Right cardiac atrium (tissue), 5 donors: ENCODE data around the gene TFF2. TPM values are rescaled to one million over a fixed set of nuclear protein-coding genes. Genes with fewer than 3 reads are reported as not detected.

Experiments used
- ATAC-seq, 2 donors: fragments of 200-7000 bp; cut with Tn5 transposase; one replicate each; pipeline versions ENCODE4 v1.8.0 to v1.9.1; 2020; ENCODE audit warnings: moderate library complexity in 2 of 2, mild to moderate bottlenecking in 1 of 2
- DNase-seq, 3 donors: peaks; one replicate each; pipeline ENCODE4 v3.0.0-alpha.2; 2020
- H3K27ac ChIP-seq: one replicate; pipeline ENCODE4 v1.5.1; 2013; ENCODE audit warnings: mild to moderate bottlenecking, low read length, control low read depth, moderate library complexity
- H3K27me3 ChIP-seq: one replicate; pipeline ENCODE4 v1.6.1; 2013; ENCODE audit not compliant: control insufficient read depth, insufficient read depth
- H3K4me1 ChIP-seq: one replicate; pipeline ENCODE4 v1.6.1; 2013; ENCODE audit warnings: low read length; ENCODE audit not compliant: control insufficient read depth, insufficient read depth
- H3K4me3 ChIP-seq: one replicate; pipeline ENCODE4 v1.5.1; 2013; ENCODE audit warnings: low read length, control low read depth
- H3K9me3 ChIP-seq: one replicate; pipeline ENCODE4 v1.6.1; 2013; ENCODE audit warnings: low read length; ENCODE audit not compliant: control insufficient read depth
- WGBS: extraction: QIAGEN DNeasy Blood & Tissue Kit; methylation state at CpG from one replicate; pipeline ENCODE4 v1.1.7; 2013; 5-methylcytosine and 5-hydroxymethylcytosine counted together
- intact Hi-C, 4 donors: fragments of 100-400 bp; cut with DNase I; formaldehyde crosslinking; loops; one replicate each; pipeline versions ENCODE4 v1.11.0 to v1.14.0; 2022 to 2023
- polyA plus RNA-seq: library from polyadenylated mRNA; stranded (reverse); fragments of 200-250 nt; gene quantifications from one replicate; pipeline ENCODE4 v1.2.3, GENCODE V29; 2013
- total RNA-seq, 4 donors: library from RNA; stranded (reverse); fragmentation: NEBNext Ultra II Directional; extraction: Animal tissue kit (Norgen Biotek cat#: 25700); gene quantifications; one replicate each; pipeline ENCODE4 v1.2.1, GENCODE V29; 2021
- donor health status: healthy with polysubstance abuse.
- donor health status: DM: no; HTN: yes; CAD: no.
- donor health status: DM: no; HTN: no; CAD: no.
- donor health status: DM: no; HTN: yes; CAD: no; lungs with severe emphysema.
- donor health status: DM: yes; HTN: yes; CAD: no.

Gene TFF2
- total and polyA plus RNA-seq, 5 donors: not detected

DNA sequence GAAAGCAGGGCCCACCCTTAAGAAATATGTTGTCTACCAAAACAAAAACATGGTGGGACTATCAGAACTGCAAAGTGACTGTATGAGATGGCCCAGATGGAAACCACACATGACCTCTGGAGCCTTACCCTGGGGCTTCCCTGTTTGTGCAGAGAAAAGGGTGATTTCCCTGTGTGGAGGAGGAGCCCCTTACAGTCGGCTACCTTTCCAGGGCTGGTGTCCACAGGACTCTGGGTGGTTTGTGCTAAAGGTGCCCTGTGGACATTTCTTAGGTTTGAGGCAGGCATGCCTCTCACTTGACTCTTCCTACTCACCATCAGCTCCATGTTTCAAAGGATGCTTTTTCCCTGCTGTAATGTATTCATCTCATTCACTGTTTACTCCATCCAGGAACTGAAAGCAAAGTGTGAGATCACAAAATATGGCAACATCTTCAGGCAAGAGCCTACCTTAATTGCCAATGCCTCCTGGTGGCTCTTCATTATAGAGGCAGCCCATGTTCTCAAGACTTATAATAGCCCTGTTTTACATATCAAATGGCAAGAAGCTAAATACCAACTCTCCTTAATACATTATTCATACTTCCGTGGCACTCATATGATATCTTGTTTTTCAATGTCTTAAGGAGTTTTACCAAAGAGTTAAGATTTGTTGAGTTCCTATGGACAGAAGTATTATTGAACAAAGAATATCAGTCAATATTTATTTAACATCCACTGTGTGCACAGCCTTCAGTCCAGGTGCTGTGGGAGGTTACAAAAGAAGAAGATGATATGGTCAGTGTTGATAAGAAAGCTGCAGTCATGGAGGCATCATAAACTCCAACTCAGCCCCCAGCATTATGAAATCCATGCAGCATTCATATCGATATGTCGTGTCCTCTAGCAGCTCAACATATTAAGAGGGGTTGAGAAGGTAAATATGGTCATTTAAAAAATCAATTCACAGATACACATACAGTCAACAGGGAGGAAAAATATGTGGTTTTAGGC, 20.1 kb downstream of the TFF2 start:
- DNase-seq: no peak
- intact Hi-C loops: no loop called here
- no peak for ATAC-seq
- 92% methylated on average over 4 of the region's 4 CpGs for WGBS
- Histone ChIP-seq H3K27ac (no peak overlapping the region), H3K4me3 (no peak overlapping the region), H3K4me1 (no peaks in the 10 kb centered on the region), H3K9me3 (peaks cover 2% of the 10 kb centered on the region), H3K27me3 (no peaks in the 10 kb centered on the region)

DNA sequence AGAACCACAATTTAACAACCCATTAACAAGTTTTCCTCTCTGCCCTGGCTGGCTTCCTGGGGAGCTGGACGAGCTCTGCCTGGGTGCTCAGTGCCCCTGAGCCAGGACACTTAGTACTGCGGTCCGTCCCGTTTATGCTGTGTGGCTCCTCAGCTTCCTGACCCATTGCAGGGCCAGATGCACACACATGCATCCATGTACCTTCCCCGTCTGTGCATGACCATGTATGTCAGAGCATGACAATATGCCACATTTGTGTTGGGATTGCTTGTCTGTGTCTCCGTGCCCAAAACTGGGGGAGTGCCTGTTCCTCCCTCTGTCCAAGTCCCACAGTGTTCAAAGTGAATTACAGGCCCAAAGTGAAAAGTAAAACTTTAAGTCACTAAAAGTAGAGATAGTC, 25.9 kb downstream of the TFF2 start:
- Histone ChIP-seq H3K27me3 (no peaks in the 10 kb centered on the region), H3K27ac (no peak overlapping the region), H3K4me1 (no peaks in the 10 kb centered on the region), H3K9me3 (no peaks in the 10 kb centered on the region), H3K4me3 (no peak overlapping the region)
- no peak for DNase-seq
- no peak for ATAC-seq
- intact Hi-C loops: no loop called here
- WGBS: 80% methylated on average over 6 of the region's 6 CpGs

DNA sequence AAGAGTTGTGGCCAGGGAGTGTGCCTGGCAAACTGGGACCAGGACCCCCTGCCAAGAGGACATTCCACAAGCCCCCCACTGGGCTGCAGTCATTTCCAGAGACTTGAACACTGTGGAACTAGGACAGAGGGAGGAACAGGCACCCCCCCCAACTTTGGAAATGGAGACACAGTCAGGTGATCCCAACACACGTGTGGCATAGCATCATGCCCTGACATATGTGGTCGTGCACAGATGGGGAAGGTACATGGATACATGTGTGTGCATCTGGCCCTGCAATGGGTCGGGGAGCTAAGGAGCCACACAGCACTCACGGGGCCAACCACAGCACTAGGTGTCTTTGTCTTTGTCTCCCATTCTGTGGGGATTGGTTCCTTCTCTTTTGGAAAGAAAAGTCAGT, 28.9 kb downstream of the TFF2 start:
- intact Hi-C loops: no loop called here
- no peak overlapping the region for H3K4me3 ChIP-seq
- H3K27ac ChIP-seq: no peak overlapping the region
- ATAC-seq (no peak), DNase-seq (no peak)
- H3K9me3 ChIP-seq: no peaks in the 10 kb centered on the region
- 88% methylated on average over 4 of the region's 4 CpGs for WGBS
- H3K4me1 ChIP-seq: no peaks in the 10 kb centered on the region
- no peaks in the 10 kb centered on the region for H3K27me3 ChIP-seq

DNA sequence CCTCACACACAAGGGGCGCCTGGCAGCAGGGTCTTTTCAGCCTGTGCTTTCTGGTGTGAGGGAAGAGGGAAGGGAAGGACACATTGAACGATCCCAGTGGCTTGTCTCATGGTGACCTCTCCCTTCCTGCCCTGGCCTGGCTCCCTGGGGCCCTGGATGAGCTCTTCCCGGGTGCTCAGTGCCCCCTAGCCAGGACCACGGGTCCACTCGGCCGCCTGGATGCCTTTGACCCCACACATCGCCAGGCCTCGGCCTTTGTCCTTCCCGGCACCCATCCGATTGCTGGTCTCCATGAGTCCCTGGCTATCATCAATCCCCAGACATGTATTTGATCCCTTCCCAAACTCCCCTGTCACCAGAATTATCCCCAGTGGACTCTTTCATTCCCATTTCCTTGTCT, 29.6 kb downstream of the TFF2 start:
- 90% methylated on average over 10 of the region's 10 CpGs for WGBS
- H3K4me3 ChIP-seq: no peak overlapping the region
- intact Hi-C loops: no loop called here
- no peaks in the 10 kb centered on the region for H3K27me3 ChIP-seq
- DNase-seq (no peak), ATAC-seq (no peak)
- H3K4me1 ChIP-seq: no peaks in the 10 kb centered on the region
- no peak overlapping the region for H3K27ac ChIP-seq
- H3K9me3 ChIP-seq: no peaks in the 10 kb centered on the region

DNA sequence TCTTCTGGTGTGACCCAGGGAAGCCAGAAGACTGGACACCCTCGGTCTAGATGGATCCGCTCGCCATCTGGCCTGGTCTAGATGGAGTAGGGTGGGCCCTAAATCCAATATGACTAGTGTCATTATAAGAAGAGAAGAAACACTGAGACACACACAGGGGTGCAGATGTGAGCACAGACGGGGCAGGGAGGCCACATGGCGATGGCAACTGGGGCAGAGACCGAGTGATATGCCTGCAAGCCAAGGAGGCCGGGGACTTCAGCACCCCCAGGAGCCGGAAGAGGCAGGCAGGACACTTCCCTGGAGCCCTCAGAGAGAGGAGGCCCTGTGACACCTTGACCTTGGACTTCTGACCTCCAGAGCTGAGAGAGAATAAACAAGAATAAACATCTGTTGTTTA, 30.0 kb downstream of the TFF2 start:
- WGBS: 94% methylated on average over 8 of the region's 8 CpGs

DNA sequence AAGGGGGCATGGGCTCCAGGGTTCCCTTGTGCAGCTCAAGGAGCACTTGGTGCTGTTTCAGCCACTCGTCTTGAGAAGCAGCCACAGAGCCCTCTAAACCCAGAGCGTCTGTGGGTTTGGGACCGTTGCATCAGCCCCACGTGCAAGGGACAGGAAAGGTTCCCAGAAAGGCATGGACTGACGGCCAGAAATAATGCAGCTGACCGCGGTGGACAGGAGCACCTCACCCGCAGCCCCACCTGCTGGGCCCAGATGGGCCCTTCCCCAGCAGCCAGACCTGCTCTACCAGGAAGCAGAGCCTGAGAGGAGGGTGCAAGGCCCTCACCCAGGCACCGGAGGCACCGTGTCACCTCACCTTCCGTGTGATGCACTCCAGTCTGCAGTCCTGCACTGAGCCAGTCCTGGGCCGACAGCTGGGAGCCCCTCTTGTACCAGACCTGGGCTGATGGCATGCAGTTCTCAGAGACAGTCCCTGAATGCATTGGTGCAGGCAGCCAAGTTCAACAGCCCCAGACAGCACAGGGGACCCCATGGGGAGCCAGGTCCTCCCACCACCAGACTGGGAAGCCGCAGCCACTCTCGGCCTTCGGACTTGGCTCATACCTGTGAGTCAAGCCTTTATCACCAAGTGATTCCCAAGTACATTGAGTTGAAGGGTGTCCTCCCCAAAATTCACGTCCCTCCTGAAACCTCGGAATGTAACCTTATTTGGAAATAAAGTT, 30.8 kb downstream of the TFF2 start:
- no peak overlapping the region for H3K27ac ChIP-seq
- H3K4me3 ChIP-seq: no peak overlapping the region
- ATAC-seq: no peak
- no peaks in the 10 kb centered on the region for H3K4me1 ChIP-seq
- no peaks in the 10 kb centered on the region for H3K9me3 ChIP-seq
- DNase-seq: no peak
- no peaks in the 10 kb centered on the region for H3K27me3 ChIP-seq
- intact Hi-C loops: no loop called here
- 66% methylated on average over 17 of the region's 17 CpGs for WGBS

More for the DNA sequence above, 30.0 kb downstream of the TFF2 start:
- no peak for DNase-seq
- Histone ChIP-seq H3K27me3 (no peaks in the 10 kb centered on the region), H3K4me1 (no peaks in the 10 kb centered on the region), H3K27ac (no peak overlapping the region), H3K9me3 (no peaks in the 10 kb centered on the region), H3K4me3 (no peak overlapping the region)
- intact Hi-C loops: no loop called here
- ATAC-seq: no peak

DNA sequence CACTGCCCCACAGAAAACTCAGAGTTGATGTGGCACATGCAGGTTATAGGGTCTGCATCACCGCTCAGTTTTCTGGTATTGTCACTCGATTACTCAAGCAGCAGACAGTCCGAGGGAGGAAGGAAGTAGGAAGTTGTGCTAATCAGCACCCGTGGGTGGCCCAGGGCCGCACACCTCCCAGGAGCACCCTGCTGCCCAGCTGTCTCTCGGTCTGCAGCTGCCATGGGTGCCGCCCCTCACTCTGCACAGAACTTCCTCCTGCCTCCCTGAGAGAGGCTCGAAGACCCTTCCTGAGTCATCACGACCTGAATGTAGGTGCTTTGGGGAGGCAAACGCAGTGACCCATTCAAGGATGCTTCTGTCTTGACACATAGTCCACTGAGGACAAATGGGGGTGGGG, 31.4 kb downstream of the TFF2 start:
- Histone ChIP-seq H3K4me3 (no peak overlapping the region), H3K9me3 (no peaks in the 10 kb centered on the region), H3K27me3 (no peaks in the 10 kb centered on the region), H3K27ac (no peak overlapping the region), H3K4me1 (no peaks in the 10 kb centered on the region)
- no peak for ATAC-seq
- WGBS: 51% methylated on average over 10 of the region's 10 CpGs
- intact Hi-C loops: no loop called here
- no peak for DNase-seq

DNA sequence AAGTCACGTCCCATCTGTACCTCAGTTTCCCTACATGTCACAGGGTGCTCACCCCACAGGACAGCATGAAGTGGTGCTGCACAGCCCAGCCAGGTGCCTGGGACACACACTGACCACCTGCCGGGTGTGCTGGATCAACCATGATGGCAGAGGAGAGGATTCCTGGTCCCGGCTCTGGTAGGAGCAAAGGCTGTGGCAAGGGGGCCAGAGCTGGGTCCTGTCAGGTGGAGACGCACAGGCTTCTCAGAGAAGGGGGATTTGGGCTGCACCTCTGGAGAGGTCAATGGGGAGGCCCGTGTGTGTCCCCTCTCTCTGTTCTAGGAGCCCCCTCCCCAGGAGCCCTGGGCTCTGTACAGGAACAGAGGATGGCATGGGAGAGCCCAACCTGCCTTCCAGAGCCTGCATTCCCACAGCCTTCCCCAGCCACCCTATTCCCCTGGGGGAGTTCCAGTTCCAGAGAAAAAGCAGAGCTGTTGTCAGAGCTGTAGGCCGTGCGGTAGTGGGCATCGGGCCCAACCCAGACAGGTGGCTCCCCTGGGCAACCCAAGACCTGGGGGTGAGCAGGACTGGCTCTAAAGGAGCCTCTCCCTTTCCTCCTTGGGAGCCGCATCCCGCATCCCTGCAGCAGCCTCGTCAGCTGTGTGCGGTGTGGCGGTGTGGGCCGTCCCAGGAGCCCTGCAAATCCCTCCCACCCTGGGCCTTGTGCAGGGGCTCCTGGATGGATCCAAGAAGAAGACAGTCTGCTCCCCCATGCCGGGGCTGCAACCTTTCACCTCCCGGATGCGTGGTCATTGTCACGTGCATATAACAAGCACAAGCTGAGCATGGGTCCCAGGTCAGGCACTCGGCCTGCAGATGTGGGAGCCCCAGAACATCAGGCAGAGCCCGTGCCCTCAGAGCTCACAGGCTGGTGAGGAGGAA, 32.7 kb downstream of the TFF2 start:
- intact Hi-C loops: no loop called here
- Histone ChIP-seq H3K27me3 (no peaks in the 10 kb centered on the region), H3K4me3 (no peak overlapping the region), H3K27ac (no peak overlapping the region), H3K9me3 (no peaks in the 10 kb centered on the region), H3K4me1 (peaks cover 4% of the 10 kb centered on the region)
- ATAC-seq: no peak
- DNase-seq: no peak
- 86% methylated on average over 20 of the region's 20 CpGs for WGBS

DNA sequence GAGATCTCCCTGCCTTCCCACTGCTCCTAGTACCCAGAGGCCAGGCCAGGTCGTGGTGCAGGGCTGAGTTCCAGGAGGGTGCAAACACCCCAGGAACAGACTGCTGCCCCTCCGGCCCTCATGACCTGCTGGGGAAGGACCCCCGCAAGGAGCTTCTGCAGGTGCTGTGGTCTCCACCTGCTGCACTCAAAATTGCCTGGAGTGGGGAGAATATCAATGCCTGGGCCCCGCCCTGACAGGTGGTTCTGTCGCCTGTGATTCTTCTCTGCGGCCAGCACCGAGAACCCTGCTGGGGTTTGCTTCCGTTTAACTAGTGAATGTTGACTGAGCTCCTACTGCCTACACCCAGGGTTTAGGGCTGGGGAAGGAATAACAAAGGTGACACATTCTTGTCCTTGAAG, 33.5 kb downstream of the TFF2 start:
- WGBS: 87% methylated on average over 8 of the region's 8 CpGs
- H3K27ac ChIP-seq: no peak overlapping the region
- DNase-seq: no peak
- H3K4me1 ChIP-seq: peaks cover 6% of the 10 kb centered on the region
- no peak overlapping the region for H3K4me3 ChIP-seq
- ATAC-seq: no peak
- no peaks in the 10 kb centered on the region for H3K27me3 ChIP-seq
- intact Hi-C loops: no loop called here
- no peaks in the 10 kb centered on the region for H3K9me3 ChIP-seq

DNA sequence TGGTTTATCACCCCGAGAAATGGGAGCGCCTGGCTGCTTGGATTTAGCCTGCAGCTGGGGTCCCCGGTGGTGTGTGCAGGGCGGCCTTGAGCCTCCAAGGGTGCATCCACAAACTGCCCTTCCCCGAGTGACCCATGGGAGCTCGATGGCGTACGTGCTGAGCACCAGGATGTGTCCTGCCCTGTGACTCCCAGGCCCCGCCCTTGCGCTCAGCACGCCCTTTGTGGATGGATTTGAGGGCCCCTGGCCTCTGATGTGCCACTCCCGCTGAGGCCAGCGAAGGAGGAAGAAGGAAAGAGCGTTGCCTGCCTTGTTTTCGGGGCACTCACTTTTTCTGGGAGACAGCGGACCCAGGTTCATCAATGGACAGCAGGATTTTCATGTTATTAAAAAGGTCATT, 33.9 kb downstream of the TFF2 start:
- Histone ChIP-seq H3K4me3 (no peak overlapping the region), H3K4me1 (peaks cover 6% of the 10 kb centered on the region), H3K9me3 (no peaks in the 10 kb centered on the region), H3K27me3 (no peaks in the 10 kb centered on the region), H3K27ac (no peak overlapping the region)
- DNase-seq (no peak), ATAC-seq (no peak)
- intact Hi-C loops: no loop called here
- 90% methylated on average over 16 of the region's 16 CpGs for WGBS
